Central memory CD8-positive, alpha-beta T cell (primary cell): ENCODE results near the gene BPIFA2.

Experiments
- ATAC-seq: fragments of 150-1000 bp; cut with Tn5 transposase; replicated peaks from 2 replicates; pipeline ENCODE4 v1.10.0; 2022; ENCODE audit warnings: mild to moderate bottlenecking, moderate FRiP score, moderate number of reproducible peaks; ENCODE audit not compliant: poor library complexity, severe bottlenecking; ENCODE audit errors: extremely low read depth
- DNase-seq, 2 donors: peaks; one replicate each; pipeline ENCODE4 v3.0.0; 2021; ENCODE audit warnings: low spot score in 2 of 2
- H3K27ac Mint-ChIP-seq: one replicate; pipeline ENCODE4 v1.8.0; 2022; ENCODE audit warnings: low read depth, mild to moderate bottlenecking, moderate library complexity, mixed read lengths
- H3K27me3 Mint-ChIP-seq: one replicate; pipeline ENCODE4 v1.8.0; 2022; ENCODE audit warnings: mixed read lengths
- H3K36me3 Mint-ChIP-seq: one replicate; pipeline ENCODE4 v1.8.0; 2022; ENCODE audit warnings: mild to moderate bottlenecking, moderate library complexity, mixed read lengths; ENCODE audit not compliant: insufficient read depth
- H3K4me1 Mint-ChIP-seq: one replicate; pipeline ENCODE4 v1.8.0; 2022; ENCODE audit warnings: mixed read lengths
- H3K4me3 Mint-ChIP-seq: one replicate; pipeline ENCODE4 v1.8.0; 2022; ENCODE audit warnings: mild to moderate bottlenecking, moderate library complexity, mixed read lengths
- H3K9me3 Mint-ChIP-seq: one replicate; pipeline ENCODE4 v1.8.0; 2022; ENCODE audit warnings: mixed read lengths

Gene BPIFA2

DNA sequence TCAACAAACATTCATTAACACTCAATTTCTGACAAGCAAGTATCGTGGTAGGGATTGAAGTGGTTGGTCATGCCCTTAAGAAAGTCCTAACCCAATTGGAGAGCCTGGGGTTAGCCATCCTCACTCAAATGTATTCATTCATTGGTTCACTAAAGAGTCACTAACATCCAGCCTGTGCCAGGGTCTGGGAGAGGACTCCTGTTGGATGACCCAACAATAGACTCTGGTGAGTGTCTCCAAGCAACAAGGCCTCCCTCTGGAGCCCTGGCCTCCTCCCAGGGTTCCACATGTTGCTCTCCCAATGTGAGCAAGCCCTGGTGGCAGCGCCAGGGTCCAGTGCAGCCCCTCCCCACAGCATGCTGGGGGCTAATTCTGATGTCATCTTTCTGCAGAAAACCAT is 49.1 kb downstream of the BPIFA2 start, which contains the start of gene BPIFA3:
BPIFA3 (plus strand) TSS at position 301 of the 400 bp plus-strand sequence. CDS start 185 bp downstream, outside the sequence.
- Mint-ChIP-seq H3K4me1 (no peaks in the 10 kb centered on the region), H3K4me3 (no peak within 1 kb of the TSS), H3K36me3 (peaks cover 2% of the 10 kb centered on the region), H3K9me3 (no peaks in the 10 kb centered on the region), H3K27ac (no peak within 1 kb of the TSS), H3K27me3 (peaks cover 86% of the 10 kb centered on the region)
- ATAC-seq (no peak), DNase-seq (no peak)

DNA sequence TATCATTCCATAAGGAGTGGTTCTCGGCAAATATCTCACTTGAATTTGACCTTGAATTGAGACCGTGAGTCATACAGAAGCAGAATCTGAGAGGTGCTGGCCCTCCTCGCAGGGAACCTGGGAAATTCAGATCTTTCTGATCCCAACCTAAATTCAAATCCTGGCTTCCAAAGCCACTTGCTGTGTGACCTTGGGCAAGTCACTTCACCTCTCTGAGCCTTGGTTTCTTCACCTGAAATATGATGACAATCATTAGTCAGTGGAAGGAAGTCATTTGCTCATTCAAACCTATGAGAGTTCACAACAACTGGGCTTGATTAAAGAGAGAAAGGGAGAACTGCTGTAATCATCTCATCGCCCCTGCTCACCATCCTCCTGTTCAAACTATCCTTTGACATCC is 56.4 kb downstream of the BPIFA2 start:
- Mint-ChIP-seq H3K4me3 (no peak overlapping the region), H3K27me3 (peaks cover 68% of the 10 kb centered on the region), H3K9me3 (no peaks in the 10 kb centered on the region), H3K36me3 (no peaks in the 10 kb centered on the region), H3K27ac (no peak overlapping the region), H3K4me1 (no peaks in the 10 kb centered on the region)
- ATAC-seq, result no peak
- no peak for DNase-seq

DNA sequence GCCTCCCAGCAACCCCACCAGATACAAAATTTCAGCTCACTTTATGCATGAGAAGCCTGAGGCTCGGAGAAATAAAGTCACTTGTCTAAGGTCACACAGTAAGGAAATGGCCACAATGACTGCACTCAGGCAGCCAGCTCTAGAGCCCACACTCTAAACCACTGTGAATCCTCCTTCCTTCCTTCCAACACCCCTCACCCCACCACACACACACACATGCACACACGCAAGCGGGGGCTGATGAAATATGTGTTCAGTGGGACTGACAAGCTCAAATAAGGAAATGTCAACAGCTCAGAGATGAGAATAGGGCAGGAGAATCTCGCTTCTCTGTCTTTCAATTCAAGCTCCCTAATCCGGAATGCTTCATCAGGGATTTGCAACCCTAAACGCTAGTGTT is 61.9 kb downstream of the BPIFA2 start:
- ATAC-seq (no peak), DNase-seq (no peak)
- Mint-ChIP-seq H3K27me3 (peaks cover 61% of the 10 kb centered on the region), H3K36me3 (no peaks in the 10 kb centered on the region), H3K27ac (no peak overlapping the region), H3K4me1 (no peaks in the 10 kb centered on the region), H3K4me3 (no peak overlapping the region), H3K9me3 (no peaks in the 10 kb centered on the region)
